NCI-H2029 (cell line): ENCODE results near the gene VSTM4.

Experiments used
- DNase-seq: peaks from one replicate; lab custom pipeline; 2025; lab: John Stamatoyannopoulos, UW

Gene VSTM4

DNA sequence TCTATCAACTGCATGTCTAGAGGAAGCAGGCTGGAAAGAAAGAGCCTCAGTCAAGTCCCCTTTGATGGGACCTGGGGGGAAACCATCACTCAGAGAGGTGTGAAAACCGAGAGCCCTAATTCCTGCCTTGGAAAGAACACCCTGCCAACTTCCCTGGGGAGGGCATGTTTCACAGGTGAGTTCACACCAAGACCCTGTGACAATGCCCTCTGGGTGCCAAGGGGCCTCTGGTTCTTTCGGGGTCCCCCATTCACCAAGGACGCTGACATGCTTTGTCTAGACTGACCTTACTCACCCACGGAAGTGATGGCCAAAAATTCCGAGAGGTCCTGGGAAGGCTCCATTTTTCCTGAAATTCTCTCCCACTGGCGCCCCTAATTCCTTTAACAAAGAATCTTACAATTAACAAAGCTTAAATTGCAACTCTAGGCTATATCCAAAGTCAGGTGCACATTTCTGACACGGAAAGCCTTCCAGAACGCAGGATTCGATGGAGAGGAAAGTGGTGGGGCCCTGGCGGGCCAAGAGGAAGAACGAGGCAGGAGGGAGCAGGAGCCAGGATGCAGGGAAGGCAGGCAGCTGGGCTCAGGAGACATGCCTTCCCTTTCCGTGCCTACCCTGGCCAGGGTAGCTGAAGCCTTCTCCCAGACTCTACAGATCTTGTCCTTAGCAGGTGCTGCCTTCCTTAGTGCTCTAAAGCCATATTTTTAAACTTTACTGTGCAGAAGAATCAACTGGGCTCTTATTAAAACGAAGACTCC lies 23.7 kb downstream of the VSTM4 start:
- no peak for DNase-seq

DNA sequence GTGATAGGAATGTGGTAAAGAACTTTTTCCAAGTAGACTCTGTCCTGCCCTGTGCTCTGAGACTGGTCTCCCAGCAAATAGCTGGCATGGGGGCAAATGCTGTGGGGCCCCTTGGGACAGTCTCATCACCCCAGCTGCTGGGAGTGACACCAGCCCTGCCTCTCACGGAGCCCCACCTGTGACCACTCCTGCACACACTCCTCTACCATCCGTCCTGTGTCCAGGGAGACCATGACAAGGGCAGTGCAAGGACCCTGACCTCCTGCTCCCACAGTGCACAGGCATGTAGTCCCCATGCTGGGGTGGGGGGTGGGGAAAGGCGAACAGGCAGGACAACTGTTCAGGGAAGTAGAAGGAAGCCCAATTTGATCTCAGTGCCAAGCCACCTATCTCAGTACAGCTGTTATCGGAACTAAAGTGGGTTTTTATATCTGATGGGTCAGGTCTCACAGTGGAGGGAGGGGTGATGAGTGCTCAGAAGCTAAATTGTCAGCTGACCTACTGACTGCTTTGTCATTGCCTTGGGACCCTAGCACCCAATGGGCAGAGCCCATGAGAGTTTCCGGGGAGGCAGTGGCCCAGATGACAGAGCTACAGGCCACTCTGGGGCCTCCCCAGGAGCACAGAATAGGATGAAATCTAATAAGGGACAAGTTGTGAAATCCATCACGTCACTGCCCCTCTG lies 24.5 kb downstream of the VSTM4 start:
- no peak for DNase-seq

DNA sequence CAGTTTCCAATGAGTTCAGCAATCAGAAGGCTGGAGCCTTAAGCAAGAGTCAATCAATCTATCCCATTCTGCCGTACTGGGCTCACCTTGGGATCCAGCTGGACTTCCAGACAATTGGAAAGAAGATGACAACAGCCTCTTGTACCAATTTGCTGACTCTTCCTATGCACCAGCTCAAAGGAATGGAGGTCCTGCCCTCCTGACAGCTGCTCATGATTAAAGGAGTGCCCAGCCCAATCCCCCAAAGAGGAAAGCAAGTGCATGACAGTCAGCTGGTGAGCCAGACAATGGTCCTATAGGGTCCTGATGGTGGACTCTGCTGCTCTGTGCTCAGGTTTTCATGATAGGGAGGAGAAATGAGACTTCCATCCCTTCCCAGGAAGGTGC lies 25.1 kb downstream of the VSTM4 start:
- DNase-seq, result no peak

- DNase-seq, result no peak
These were observed 25.6 kb downstream of the VSTM4 start for GRCh38 chr10:49089557-49090188.

GRCh38 chr10:49089152-49089551 lies 26.2 kb downstream of the VSTM4 start:
- DNase-seq, result no peak

GRCh38 chr10:49086889-49087288 lies 28.4 kb downstream of the VSTM4 start:
- DNase-seq, result no peak

GRCh38 chr10:49083261-49083660 lies 32.1 kb downstream of the VSTM4 start:
- DNase-seq, result no peak

DNA sequence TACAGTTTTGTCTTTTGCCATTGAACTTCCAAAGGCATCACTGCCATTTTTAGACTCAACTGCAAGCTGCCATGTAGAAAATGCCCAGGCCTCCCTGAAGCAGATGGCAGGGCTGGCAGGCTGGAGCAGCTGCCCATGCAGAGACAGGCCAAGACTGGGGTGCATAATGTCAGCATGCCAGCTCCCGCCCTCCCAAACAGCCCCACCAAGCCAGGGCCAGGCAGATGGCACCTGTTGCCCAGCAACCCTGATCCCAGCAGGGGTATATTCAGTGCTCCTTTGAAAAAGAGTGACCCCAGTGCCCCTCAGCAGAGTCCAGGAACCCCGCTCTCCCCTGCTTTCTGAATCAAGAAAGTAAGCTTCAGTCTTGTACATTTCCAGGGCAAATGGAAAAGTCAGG lies 32.6 kb downstream of the VSTM4 start:
- no peak for DNase-seq

DNA sequence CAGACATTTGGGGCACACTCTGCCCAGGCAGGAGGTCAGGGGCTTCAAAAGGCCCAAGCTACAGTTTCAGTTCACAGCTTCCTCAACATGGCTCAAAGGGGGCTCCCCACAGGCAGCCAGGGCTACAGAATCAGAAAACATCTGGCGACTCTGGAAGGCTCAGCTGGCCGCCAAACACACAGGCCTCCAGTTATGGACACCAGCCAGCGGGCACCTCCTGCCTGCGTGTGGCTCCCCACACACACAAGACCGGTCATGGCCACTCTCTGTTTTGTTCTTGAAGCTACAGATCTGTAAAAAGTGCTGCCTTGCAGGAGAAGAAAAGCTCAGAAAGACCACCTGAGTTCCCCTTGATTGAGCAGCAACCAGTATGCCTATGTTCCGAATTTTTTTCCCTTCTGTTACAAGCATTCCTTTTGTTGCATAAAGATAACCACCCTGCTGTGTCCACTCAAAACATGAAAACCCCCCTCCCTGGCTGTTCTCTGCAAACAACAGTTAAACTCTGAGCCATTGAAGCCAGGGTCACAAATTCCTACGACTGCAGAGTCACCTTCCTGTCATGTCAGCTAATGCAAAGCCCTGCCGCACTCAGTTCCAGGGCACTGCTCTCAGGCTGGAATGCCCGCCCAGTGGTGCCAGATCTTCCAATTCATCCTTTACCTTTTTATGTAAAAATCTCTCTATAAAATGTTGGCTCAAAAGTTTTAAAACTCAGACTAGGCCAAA lies 33.6 kb downstream of the VSTM4 start:
- no peak for DNase-seq

- no peak for DNase-seq
These were observed 34.4 kb downstream of the VSTM4 start for GRCh38 chr10:49080965-49081364.

DNA sequence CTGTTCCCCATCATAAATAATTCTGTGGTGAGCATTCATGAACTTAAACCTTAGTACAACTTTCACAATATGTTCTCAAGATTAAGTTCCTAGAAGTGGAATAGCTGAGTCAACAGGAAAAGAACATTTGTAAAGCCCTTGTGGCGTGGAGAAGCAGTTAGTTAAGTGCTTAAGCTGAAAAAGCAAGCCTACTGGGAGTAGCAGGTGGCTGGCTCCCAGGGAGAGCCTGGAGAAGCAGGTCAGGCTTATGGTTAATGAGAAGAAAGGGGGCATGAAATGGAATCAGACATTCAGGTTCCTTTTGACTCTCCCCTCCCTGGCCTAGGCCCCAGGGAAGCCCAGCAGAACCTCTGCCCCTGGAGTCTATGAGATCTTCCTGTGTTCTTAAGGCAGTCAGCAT lies 35.3 kb downstream of the VSTM4 start:
- no peak for DNase-seq

DNA sequence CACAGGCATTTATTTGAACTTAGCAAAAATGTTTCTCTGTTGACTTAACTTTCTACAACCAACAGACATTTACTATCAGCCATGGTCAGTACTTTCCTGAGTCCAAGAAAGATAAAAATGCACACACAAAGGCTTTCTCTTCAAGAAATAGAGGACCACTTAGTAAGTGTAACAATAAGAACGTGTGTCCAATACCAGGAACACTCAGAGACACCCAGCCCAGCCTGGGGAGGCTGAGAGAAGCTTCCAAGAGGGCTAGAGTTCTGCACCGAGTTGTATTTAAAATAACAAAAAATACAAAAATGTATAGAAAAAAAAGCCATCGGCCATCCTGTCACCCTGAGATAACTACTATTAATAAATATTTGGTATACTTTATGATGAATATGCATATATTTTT lies 35.8 kb downstream of the VSTM4 start:
- DNase-seq, result no peak

GRCh38 chr10:49079072-49079471 lies 36.2 kb downstream of the VSTM4 start:
- DNase-seq, result no peak

- no peak for DNase-seq
These were observed 36.9 kb downstream of the VSTM4 start for GRCh38 chr10:49078433-49078832.

GRCh38 chr10:49076741-49077521 lies 38.4 kb downstream of the VSTM4 start:
- no peak for DNase-seq

DNA sequence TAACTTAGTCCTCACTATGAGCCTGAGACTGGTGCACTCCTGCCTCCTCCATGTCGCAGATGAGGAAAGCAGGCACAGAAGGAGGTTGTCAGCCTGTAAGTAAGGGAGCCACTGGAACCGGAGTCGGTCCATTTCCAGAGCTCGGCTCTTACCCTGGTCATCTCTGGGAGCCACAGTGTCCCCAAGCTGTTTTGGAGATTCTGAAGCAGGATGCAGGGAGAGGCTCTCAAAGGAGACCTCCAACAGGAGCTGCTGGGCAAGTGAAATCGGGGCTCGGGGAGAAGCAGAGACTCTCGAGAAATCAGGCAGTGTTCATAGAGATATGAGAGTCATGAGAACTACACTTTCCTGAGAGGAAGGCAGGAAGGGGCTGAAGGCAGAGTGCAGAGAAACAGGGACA lies 39.0 kb downstream of the VSTM4 start:
- no peak for DNase-seq

- DNase-seq, result no peak
These were observed 39.6 kb downstream of the VSTM4 start for GRCh38 chr10:49075743-49076142.

DNA sequence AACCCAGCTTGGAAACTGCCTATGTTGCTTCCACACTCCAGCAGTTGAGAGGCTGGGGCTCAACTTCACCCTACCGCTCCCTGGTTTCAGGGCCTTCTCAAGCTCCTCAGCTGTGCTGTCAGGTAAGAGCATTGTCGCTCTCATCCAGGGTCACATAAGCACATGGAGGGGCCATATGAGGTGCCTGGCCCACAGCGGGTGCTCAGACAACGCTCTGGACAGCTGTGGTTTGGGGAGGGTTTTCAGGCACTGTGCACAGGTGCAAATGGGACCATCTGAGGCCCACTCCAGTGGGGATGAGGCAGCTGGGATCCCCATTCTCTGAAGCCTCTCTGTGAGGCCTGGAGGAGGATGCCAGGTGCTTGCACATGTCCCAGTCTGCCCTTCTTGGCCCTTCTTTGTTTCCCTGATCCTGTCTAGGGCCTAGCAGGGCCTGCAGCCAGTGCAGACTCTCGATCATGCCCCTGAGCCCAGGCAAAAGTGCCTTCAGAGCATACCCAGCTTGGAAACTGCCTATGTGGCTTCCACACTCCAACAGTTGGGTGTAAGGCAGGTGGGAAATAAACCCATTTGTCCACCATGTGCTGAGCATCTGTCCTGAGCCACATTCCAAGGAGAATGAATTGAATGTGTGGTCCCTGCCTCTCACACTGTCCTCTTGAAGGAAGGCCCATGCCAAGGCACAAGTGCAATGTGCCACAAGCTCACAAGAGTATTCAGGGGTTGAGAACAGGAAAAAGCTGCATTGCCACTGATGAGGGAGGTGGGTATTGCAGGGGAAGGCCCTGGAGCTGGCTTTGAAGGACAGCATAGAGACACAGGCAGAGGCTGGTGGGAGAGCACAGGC lies 40.3 kb downstream of the VSTM4 start:
- no peak for DNase-seq

- no peak for DNase-seq
These were observed 43.0 kb downstream of the VSTM4 start for GRCh38 chr10:49072166-49072885.

DNA sequence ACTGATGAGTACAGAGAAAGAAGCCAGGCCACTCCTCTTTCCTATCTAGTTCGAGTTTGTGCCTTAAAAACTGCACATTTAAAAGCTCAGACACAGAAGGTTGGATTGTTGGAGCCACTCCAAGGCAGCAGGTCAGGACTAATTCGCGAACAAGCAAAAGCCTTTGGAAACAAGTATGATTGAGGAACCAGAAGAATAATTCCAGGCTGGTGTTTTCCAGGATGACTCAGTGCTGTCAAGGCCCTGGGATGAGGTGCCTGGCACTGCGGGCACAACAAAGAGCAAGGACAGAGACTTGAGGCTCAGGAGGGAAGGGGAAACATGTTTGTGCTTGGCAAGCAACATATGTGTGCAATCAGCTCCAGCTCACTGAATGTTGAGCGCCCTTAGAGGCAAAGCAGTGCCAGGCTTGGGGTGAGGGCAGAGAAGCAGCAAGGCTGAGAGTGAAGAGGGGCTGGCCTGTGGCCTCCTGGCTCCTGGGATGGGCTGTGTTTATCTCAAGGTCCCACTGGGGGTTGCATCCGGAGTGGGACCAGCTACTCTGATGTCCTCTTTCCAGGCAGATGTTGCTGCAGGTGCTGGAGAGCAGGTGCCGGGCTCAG lies 44.1 kb downstream of the VSTM4 start:
- no peak for DNase-seq
